Liver (tissue), 3 donors: ENCODE measurements around the gene MTIF2.
"Not testable (repeated sequence)": the region's sequence is repeated elsewhere in the genome, so short reads cannot be mapped to it uniquely, and the experiment has no call there.

Experiments used
- ATF3 ChIP-seq: IDR thresholded peaks from 2 replicates; pipeline ENCODE4 v1.6.1; 2016; ENCODE audit warnings: antibody characterized with exemption
- CTCF ChIP-seq: fragments of 150-350 bp; IDR thresholded peaks from 2 replicates; pipeline ENCODE4 v1.5.1; 2017; ENCODE audit warnings: improper control_type of control experiment, low read depth, low read length; ENCODE audit not compliant: missing input control
- EGR1 ChIP-seq, 2 donors: IDR thresholded peaks; 2 replicates each; pipeline ENCODE4 v1.6.1; 2016 to 2018; ENCODE audit warnings: antibody characterized with exemption in 2 of 2, low read depth in 2 of 2
- GABPA ChIP-seq, 2 donors: IDR thresholded peaks in 1 of 2; conservative IDR thresholded peaks in 1 of 2; 2 replicates each; pipeline ENCODE4 v1.6.1; 2016; ENCODE audit warnings: antibody characterized with exemption in 2 of 2, mild to moderate bottlenecking in 1 of 2, moderate library complexity in 1 of 2
- JUND ChIP-seq, 2 donors: IDR thresholded peaks; 2 replicates each; pipeline ENCODE4 v1.6.1; 2016; ENCODE audit warnings: antibody characterized with exemption in 2 of 2
- RAD21 ChIP-seq, 2 donors: IDR thresholded peaks; 2 replicates each; pipeline ENCODE4 v1.6.1; 2016; ENCODE audit warnings: antibody characterized with exemption in 2 of 2, mild to moderate bottlenecking in 2 of 2
- REST ChIP-seq: IDR thresholded peaks from 2 replicates; pipeline ENCODE4 v1.6.1; 2016; ENCODE audit warnings: antibody characterized with exemption, mild to moderate bottlenecking
- RXRA ChIP-seq, 2 donors: IDR thresholded peaks; 2 replicates each; pipeline ENCODE4 v1.6.1; 2017 to 2018; ENCODE audit warnings: antibody characterized with exemption in 2 of 2, mild to moderate bottlenecking in 1 of 2
- TAF1 ChIP-seq: conservative IDR thresholded peaks from 2 replicates; pipeline ENCODE4 v1.6.1; 2016; ENCODE audit warnings: antibody characterized with exemption, mild to moderate bottlenecking
- YY1 ChIP-seq: IDR thresholded peaks from 2 replicates; pipeline ENCODE4 v1.6.1; 2016; ENCODE audit warnings: antibody characterized with exemption, mild to moderate bottlenecking
- donor health status: healthy.
- donor health status: healthy.

- TF ChIP-seq CTCF; REST; RXRA (IDR thresholded peaks at IDR 0.05); JUND (IDR thresholded peaks at IDR 0.05); ATF3; YY1; TAF1; GABPA (IDR thresholded peaks at IDR 0.05 in 1 of 2, conservative IDR thresholded peaks at IDR 0.05 in 1 of 2); RAD21 (IDR thresholded peaks at IDR 0.05); EGR1 (IDR thresholded peaks at IDR 0.05; ENCODE audit: low read depth in 2 of 2): not testable (repeated sequence)
These were observed 27.4 kb downstream of the MTIF2 start for GRCh38 chr2:55241582-55241981.
